Astrocyte (in vitro differentiated cells and primary cell): ENCODE measurements around the gene IRGC.

Experiments
- EZH2 ChIP-seq: IDR thresholded peaks from 2 replicates; pipeline ENCODE4 v1.6.1; 2012; ENCODE audit warnings: mild to moderate bottlenecking, low read length, inconsistent platforms; ENCODE audit not compliant: insufficient read depth
- TF ChIP-seq, protein P1 (sequence below): IDR thresholded peaks from 2 replicates; pipeline ENCODE4 v1.5.1; 2011; ENCODE audit warnings: low read depth, mild to moderate bottlenecking, inconsistent platforms, low read length, moderate library complexity; ENCODE audit not compliant: insufficient read depth

DNA sequence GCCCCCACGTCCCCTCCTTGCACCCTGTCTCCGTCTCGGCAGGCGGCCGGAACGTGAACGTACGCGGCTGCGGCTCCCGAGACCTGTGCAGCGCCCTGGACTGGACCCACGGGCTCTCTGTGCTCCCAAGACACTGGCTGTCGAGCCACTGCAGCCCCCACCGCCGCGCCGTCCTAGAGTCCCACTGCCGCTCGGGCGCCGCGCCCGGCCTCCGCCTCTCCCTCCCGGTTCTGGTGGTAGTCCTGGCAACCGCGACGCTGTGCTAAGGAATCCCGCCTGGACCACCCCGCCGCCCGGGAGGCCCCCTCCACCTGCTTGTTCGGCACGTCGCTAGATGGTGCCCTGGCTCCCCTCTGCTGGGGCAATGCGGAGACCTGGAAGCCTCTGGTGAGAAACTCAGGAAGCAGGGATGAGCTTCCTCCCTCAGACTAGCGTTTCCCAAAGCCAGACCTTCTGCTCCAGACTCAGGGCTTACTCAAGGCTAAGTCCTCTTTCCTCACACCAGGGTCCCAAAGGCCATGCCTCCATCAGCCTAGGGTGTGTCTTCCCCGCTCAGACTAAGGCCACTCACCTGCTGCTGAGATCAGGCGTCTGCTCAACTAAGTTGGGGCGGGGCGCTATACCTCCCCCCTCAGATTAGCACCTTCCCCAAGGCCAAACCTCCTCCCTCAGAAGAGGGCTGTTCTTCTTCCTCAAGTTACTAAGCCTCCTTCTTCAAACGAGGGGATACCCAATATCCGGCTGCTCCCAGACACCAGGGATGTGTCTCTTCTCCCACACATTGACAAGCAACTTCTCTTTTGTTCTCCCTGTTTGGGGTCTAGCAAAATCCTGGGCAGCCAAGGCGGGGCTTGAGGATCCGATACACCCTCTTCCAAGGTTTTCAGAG is 16.1 kb upstream of the IRGC start:
- TF ChIP-seq, protein P1, sequence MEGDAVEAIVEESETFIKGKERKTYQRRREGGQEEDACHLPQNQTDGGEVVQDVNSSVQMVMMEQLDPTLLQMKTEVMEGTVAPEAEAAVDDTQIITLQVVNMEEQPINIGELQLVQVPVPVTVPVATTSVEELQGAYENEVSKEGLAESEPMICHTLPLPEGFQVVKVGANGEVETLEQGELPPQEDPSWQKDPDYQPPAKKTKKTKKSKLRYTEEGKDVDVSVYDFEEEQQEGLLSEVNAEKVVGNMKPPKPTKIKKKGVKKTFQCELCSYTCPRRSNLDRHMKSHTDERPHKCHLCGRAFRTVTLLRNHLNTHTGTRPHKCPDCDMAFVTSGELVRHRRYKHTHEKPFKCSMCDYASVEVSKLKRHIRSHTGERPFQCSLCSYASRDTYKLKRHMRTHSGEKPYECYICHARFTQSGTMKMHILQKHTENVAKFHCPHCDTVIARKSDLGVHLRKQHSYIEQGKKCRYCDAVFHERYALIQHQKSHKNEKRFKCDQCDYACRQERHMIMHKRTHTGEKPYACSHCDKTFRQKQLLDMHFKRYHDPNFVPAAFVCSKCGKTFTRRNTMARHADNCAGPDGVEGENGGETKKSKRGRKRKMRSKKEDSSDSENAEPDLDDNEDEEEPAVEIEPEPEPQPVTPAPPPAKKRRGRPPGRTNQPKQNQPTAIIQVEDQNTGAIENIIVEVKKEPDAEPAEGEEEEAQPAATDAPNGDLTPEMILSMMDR, result no peak
- no peak for TF ChIP-seq EZH2
